Activated naive CD4-positive, alpha-beta T cell treated with anti-CD3 and anti-CD28 coated beads, Interleukin-2, amount 10 ng/mL, durations not matched to agents 7 days and 5 days (primary cell): Measurements from ENCODE around the gene ZFX.
"Not testable (repeated sequence)": the region's sequence is repeated elsewhere in the genome, so short reads cannot be mapped to it uniquely, and the experiment has no call there.

Source experiments
- CTCF ChIA-PET: fragments of 350-600 bp; sonication (Branson Sonifier 250); formaldehyde crosslinking; loops from one replicate; lab custom pipeline; 2021; ENCODE audit warnings: antibody characterized with exemption; lab: Charles Lee
- DNase-seq: peaks from one replicate; pipeline ENCODE4 v3.0.0-alpha.2; 2020
- H3K27ac Mint-ChIP-seq: one replicate; pipeline ENCODE4 v1.8.0; 2021; ENCODE audit warnings: mild to moderate bottlenecking, moderate library complexity, mixed read lengths
- H3K27me3 Mint-ChIP-seq: one replicate; pipeline ENCODE4 v1.8.0; 2021; ENCODE audit warnings: mild to moderate bottlenecking, mixed read lengths
- H3K36me3 Mint-ChIP-seq: one replicate; pipeline ENCODE4 v1.8.0; 2021; ENCODE audit warnings: mixed read lengths
- H3K4me1 Mint-ChIP-seq: one replicate; pipeline ENCODE4 v1.8.0; 2021; ENCODE audit warnings: mixed read lengths
- H3K4me3 Mint-ChIP-seq: one replicate; pipeline ENCODE4 v1.8.0; 2021; ENCODE audit warnings: mild to moderate bottlenecking, moderate library complexity, mixed read lengths
- H3K9me3 Mint-ChIP-seq: one replicate; pipeline ENCODE4 v1.8.0; 2021; ENCODE audit warnings: mixed read lengths

The ZFX gene

GRCh38 chrX:24146283-24146949 lies 3.1 kb upstream of the ZFX start:
- CTCF ChIA-PET, result interaction anchor here (1.3 kb wide), 1 partner anchor 65 kb away, joined by 5 read pairs; no protein-coding TSS in a partner anchor

DNA sequence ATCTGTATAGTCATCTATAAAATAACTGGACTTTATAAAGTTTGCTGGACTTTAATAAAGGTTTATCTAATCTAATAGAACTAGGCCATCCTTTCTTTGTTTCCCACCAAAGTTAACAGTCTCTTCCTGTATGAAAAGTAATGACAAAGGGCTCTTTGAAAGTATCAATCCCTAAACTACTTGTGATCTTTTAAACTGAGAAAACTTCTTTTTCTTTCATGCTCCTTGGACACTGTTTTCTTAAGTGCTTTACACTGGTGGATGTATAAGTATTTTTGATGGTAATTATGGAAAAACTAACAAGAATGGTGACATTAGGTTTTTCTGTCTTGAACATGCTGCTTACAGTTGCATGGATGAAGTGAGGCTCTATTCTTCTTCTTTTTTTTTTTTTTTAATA lies 2.4 kb upstream of the ZFX start:
- peaks cover 49% of the 10 kb centered on the region for H3K4me1 Mint-ChIP-seq
- no peaks in the 10 kb centered on the region for H3K9me3 Mint-ChIP-seq
- no peaks in the 10 kb centered on the region for H3K27me3 Mint-ChIP-seq
- CTCF ChIA-PET, result no interaction called here
- peak overlapping the region; percentile 46 for H3K4me3 Mint-ChIP-seq
- H3K27ac Mint-ChIP-seq, result peak overlapping the region; percentile 97
- no peak for DNase-seq
- peaks cover 11% of the 10 kb centered on the region for H3K36me3 Mint-ChIP-seq

More at GRCh38 chrX:24146283-24146949, 3.1 kb upstream of the ZFX start:
- Mint-ChIP-seq H3K36me3 (peaks cover 8% of the 10 kb centered on the region), H3K27me3 (no peaks in the 10 kb centered on the region), H3K27ac (peak overlapping the region; percentile 97), H3K4me3 (peak overlapping the region; percentile 47), H3K9me3 (no peaks in the 10 kb centered on the region), H3K4me1 (peaks cover 42% of the 10 kb centered on the region)
- no peak for DNase-seq

DNA sequence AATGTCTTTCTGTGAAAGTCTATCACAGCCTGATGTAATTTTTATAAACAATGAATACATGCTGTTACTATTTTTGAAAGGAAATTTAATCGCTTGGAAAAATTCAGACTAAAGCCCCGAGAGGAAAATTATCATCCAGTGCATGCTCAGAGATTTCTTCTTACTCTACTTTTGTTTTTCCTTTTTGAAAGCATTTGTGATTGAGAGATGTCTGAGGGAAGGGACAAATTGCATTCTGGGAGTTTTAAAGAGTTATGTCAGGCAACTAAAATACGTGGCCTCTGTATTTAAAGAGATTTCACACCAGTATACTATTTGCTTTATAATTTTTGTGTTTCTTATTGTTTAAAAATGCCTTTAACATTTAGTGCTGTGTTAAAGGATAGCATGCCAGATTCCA lies 1.4 kb upstream of the ZFX start:
- peaks cover 59% of the 10 kb centered on the region for H3K4me1 Mint-ChIP-seq
- peak overlapping the region; percentile 74 for H3K4me3 Mint-ChIP-seq
- H3K27ac Mint-ChIP-seq, result peak overlapping the region; percentile 97
- H3K36me3 Mint-ChIP-seq, result peaks cover 17% of the 10 kb centered on the region
- CTCF ChIA-PET, result no interaction called here
- H3K9me3 Mint-ChIP-seq, result no peaks in the 10 kb centered on the region
- no peak for DNase-seq
- no peaks in the 10 kb centered on the region for H3K27me3 Mint-ChIP-seq

DNA sequence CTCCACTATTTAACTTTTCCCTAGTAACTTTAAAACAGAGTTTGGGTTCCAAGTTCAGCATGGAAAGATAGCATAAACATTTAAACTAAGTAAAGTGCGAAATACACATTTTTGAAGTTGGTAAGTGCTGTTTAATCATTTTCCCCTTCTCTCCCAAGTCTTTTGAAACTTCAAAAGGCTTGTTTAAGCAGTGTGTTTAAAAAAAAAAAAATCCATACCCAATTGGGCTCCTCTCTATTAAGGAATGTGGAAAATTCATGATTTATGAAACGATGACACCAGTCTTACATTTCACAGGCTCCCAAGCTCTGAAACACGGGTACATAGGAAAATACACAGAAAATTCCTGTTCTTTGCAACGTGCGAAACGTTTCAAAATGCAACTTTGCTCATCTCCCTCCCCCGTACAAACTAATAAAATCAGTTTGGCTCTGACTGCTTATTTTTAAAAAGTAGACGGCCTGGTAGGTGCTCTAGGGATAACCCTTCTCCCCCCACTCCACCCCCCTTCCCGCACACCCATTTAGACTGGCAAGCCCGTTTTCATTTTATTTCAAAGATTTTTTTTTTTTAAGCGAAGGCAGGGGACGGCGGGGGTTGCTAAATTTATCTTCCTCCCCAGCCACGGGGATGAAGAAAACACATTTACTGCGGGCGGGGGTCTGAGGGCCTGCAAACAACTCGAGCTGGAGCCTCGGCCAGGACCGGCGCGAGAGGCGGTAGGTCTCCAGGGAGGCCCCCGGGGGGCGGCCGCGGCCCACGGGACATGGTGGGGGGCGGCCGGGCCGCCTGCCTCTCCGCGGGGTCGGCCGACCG lies 786 bp upstream of the ZFX start:
- peaks cover 63% of the 10 kb centered on the region for H3K4me1 Mint-ChIP-seq
- DNase-seq, result peak; percentile 38

DNA sequence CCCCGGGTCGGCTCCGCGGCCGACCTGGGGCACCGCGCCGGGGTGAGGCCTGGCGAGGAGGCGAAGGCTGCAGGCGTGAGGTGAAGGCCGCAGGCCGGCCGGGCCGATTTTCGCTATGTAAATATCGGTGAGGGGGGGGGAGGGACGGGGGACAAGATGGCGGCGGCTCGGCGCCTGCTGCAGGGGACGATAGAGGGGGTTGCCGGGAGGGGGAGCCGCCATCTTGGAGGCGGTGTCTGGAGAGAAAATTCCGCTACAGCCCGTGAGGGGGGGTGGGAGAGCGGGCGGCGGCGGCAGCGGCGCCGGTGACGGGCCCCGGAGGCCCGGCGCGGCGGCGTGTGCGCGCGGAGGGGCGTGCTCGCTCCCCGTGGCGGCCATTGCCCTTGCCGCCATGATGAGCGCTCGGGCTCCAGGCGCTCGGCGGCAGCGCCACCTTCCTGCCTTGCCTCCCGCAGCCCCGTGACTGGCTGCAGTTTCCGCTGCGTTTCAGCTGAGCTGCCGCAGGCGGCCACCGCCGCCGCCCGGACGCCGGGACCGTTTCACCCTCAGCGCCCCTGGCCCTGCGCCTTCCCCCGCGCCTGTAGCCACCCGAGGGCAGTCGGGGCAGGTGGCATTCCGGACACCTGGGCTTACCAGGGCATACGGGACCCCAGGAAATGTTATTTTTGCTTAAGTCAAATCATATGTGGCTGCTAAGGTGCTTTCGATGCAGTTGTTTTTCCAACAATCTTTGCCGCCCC lies 692 bp downstream of the ZFX start:
- peaks cover 60% of the 10 kb centered on the region for H3K4me1 Mint-ChIP-seq
- H3K27ac Mint-ChIP-seq, result peak overlapping the region; percentile 93
- H3K36me3 Mint-ChIP-seq, result peaks cover 24% of the 10 kb centered on the region
- CTCF ChIA-PET, result no interaction called here
- H3K4me3 Mint-ChIP-seq, result peak overlapping the region; percentile 90
- peak; percentile 85 for DNase-seq
- no peaks in the 10 kb centered on the region for H3K27me3 Mint-ChIP-seq
- no peaks in the 10 kb centered on the region for H3K9me3 Mint-ChIP-seq

More for the DNA sequence above, 786 bp upstream of the ZFX start:
- H3K9me3 Mint-ChIP-seq, result no peaks in the 10 kb centered on the region
- H3K36me3 Mint-ChIP-seq, result peaks cover 23% of the 10 kb centered on the region
- H3K27me3 Mint-ChIP-seq, result no peaks in the 10 kb centered on the region
- H3K4me3 Mint-ChIP-seq, result peak overlapping the region; percentile 74
- CTCF ChIA-PET, result no interaction called here
- H3K27ac Mint-ChIP-seq, result peak overlapping the region; percentile 97

- H3K27me3 Mint-ChIP-seq, result no peaks in the 10 kb centered on the region
- peaks cover 26% of the 10 kb centered on the region for H3K36me3 Mint-ChIP-seq
Measured at GRCh38 chrX:24150898-24151297, 1.4 kb downstream of the ZFX start.

DNA sequence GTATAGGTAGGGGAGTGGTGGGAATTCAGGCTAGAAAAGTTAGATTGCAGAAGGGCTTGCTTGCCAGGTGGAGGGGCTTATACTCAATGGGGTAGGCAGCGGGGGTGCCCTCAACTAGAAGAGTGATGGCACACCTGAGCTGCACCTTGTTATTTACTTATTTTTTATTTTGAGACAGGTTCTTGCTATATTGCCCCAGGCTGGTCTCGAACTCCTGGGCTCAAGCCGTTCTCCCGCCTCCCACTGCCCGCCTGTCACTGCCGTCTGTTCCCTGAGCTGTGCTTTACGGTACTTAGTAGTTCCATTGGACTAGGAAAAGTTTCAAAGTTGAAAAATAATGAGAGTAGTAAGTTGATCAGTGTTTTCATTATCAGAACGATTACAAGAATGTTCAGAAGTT lies 2.0 kb downstream of the ZFX start:
- Mint-ChIP-seq H3K4me1 (peaks cover 55% of the 10 kb centered on the region), H3K4me3 (peak overlapping the region; percentile 90), H3K36me3 (peaks cover 31% of the 10 kb centered on the region), H3K9me3 (no peaks in the 10 kb centered on the region), H3K27ac (peak overlapping the region; percentile 93), H3K27me3 (no peaks in the 10 kb centered on the region)
- CTCF ChIA-PET, result no interaction called here
- no peak for DNase-seq

More at GRCh38 chrX:24150898-24151297, 1.4 kb downstream of the ZFX start:
- no peaks in the 10 kb centered on the region for H3K9me3 Mint-ChIP-seq
- CTCF ChIA-PET, result no interaction called here
- H3K27ac Mint-ChIP-seq, result peak overlapping the region; percentile 93
- DNase-seq, result no peak
- H3K4me1 Mint-ChIP-seq, result peaks cover 55% of the 10 kb centered on the region
- H3K4me3 Mint-ChIP-seq, result peak overlapping the region; percentile 90

DNA sequence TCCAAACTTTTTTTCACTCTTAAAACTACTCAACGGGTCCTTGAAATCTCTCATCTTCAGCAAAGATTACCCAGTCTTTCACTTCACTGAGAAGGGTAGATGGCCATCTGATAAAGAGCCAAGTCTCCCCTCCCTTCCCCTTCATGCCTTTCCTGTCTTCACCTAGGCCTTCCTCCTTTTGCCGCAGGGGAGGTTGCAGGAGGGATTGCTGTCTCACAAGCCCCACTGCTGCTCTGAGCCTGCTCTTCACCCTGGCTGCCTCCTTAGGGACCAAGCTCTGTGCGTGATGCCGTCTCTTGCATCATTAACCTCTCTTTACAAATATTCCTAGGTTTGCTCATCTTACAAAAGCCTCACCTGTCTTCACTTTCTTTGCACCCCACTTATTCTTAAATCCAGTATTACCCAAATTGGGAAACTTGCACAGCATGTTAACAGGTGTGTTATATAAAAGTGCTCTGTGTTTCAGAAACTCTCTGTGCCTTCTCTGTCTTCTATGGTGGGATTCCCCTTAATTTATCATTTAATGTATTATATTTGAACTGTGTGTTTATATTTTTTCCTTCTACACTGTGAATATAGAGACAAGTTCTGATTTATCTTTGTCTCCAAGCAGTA lies 3.8 kb downstream of the ZFX start:
- CTCF ChIA-PET, result no interaction called here
- no peaks in the 10 kb centered on the region for H3K9me3 Mint-ChIP-seq
- H3K36me3 Mint-ChIP-seq, result peaks cover 35% of the 10 kb centered on the region
- DNase-seq, result peak; percentile 34
- H3K27me3 Mint-ChIP-seq, result no peaks in the 10 kb centered on the region
- H3K4me1 Mint-ChIP-seq, result peaks cover 49% of the 10 kb centered on the region
- peak overlapping the region; percentile 90 for H3K4me3 Mint-ChIP-seq
- H3K27ac Mint-ChIP-seq, result peak overlapping the region; percentile 84

DNA sequence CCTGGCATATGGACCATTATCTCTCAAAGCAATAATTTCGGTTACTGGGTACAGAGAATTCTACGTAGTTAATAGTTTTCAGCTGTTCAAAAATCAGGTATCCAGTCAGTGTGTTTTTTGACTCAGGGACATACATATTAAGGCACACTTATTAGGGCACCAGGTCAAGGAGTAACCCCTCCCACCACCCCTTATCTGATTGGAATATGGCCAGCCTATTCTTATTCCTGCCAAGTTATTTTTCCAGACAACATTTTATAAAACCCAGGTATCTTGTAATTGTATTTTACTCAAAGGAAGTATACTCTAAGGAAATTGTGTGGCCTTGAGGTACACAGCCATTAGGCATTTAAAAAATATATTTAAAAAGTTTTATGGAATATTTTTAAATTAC lies 4.3 kb downstream of the ZFX start:
- Mint-ChIP-seq H3K27me3 (no peaks in the 10 kb centered on the region), H3K4me1 (peaks cover 47% of the 10 kb centered on the region), H3K9me3 (no peaks in the 10 kb centered on the region), H3K27ac (no peak overlapping the region), H3K36me3 (peaks cover 35% of the 10 kb centered on the region), H3K4me3 (no peak overlapping the region)
- DNase-seq, result no peak
- CTCF ChIA-PET, result no interaction called here

DNA sequence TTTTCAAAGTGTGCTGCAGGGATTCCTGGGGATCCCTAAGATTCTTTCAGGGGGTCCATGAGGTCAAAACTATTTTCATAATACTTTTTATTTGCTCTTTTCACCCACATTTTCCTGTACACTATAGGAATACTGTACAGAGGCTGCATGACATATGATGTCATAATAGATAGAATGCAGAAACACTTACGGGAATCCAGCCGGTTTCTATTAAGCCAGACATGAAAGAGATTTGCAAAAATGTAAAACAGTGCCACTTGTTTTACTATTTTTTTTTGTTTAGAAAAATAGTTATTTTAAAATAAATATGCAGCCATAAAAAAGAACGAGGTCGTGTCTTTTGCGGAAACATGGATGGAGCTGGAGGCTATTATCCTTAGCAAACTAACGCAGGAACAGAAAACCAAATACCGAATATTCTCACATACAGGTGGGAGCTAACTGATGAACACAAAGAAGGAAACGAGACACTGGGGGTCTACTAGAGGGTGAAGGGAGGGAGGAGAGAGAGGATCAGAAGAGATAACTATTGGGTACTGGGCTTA lies 5.0 kb downstream of the ZFX start:
- no peak for DNase-seq
- Mint-ChIP-seq H3K36me3 (peaks cover 35% of the 10 kb centered on the region), H3K9me3 (no peaks in the 10 kb centered on the region), H3K4me1 (peaks cover 49% of the 10 kb centered on the region), H3K4me3 (no peak overlapping the region), H3K27ac (no peak overlapping the region), H3K27me3 (no peaks in the 10 kb centered on the region)
- CTCF ChIA-PET, result no interaction called here

- CTCF ChIA-PET, DNase-seq, H3K9me3 Mint-ChIP-seq, H3K27me3 Mint-ChIP-seq, H3K27ac Mint-ChIP-seq, H3K4me3 Mint-ChIP-seq: not testable (repeated sequence)
- peaks cover 51% of the 10 kb centered on the region for H3K4me1 Mint-ChIP-seq
- H3K36me3 Mint-ChIP-seq, result peaks cover 34% of the 10 kb centered on the region
Measured at GRCh38 chrX:24155747-24156146, 6.2 kb downstream of the ZFX start.

GRCh38 chrX:24156177-24156576 lies 6.6 kb downstream of the ZFX start:
- CTCF ChIA-PET, result no interaction called here
- DNase-seq, result no peak
- H3K27me3 Mint-ChIP-seq, result no peaks in the 10 kb centered on the region
- H3K27ac Mint-ChIP-seq, result no peak overlapping the region
- peaks cover 48% of the 10 kb centered on the region for H3K4me1 Mint-ChIP-seq
- no peaks in the 10 kb centered on the region for H3K9me3 Mint-ChIP-seq
- H3K4me3 Mint-ChIP-seq, result no peak overlapping the region
- H3K36me3 Mint-ChIP-seq, result peaks cover 32% of the 10 kb centered on the region

GRCh38 chrX:24158881-24159280 lies 9.4 kb downstream of the ZFX start:
- Mint-ChIP-seq H3K9me3 (no peaks in the 10 kb centered on the region), H3K36me3 (peaks cover 20% of the 10 kb centered on the region), H3K27ac (no peak overlapping the region), H3K4me1 (peaks cover 24% of the 10 kb centered on the region), H3K27me3 (no peaks in the 10 kb centered on the region), H3K4me3 (no peak overlapping the region)
- DNase-seq, result no peak
- CTCF ChIA-PET, result no interaction called here

DNA sequence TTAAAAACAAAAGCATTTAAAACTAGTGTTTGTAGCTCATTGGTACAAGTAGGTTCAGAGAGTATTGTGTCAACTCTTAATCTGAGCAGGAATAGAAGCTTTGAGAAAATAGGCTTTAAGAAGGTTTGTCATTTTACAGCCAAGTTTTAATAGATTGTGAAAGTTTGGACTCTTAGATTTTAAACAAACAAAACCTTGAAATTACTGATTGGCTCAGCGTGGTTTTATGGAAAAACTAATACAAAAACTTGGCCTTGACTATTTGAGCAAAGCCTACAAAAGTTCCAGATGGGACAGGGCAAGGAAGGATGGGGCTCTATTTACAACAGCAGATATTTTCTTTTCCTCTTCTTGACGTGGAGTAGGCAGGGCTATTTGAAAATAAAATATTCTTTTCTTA lies 16.5 kb downstream of the ZFX start:
- peak overlapping the region; percentile 33 for H3K27ac Mint-ChIP-seq
- no peaks in the 10 kb centered on the region for H3K9me3 Mint-ChIP-seq
- H3K36me3 Mint-ChIP-seq, result peaks cover 26% of the 10 kb centered on the region
- DNase-seq, result no peak
- CTCF ChIA-PET, result no interaction called here
- peaks cover 34% of the 10 kb centered on the region for H3K4me1 Mint-ChIP-seq
- H3K4me3 Mint-ChIP-seq, result no peak overlapping the region
- no peaks in the 10 kb centered on the region for H3K27me3 Mint-ChIP-seq
